IMR-90 (cell line): ENCODE data around the gene VAV1.

Source experiments
- BHLHE40 ChIP-seq: fragments of 150-350 bp; IDR thresholded peaks from 2 replicates; pipeline ENCODE4 v1.6.1; 2016; ENCODE audit warnings: mild to moderate bottlenecking, low read depth, low read length
- CEBPB ChIP-seq: IDR thresholded peaks from 2 replicates; pipeline ENCODE4 v1.6.1; 2012; ENCODE audit warnings: low read depth, low read length, improper control_type of control experiment
- MAFK ChIP-seq: IDR thresholded peaks from 2 replicates; pipeline ENCODE4 v1.6.1; 2012; ENCODE audit warnings: low read depth, low read length, improper control_type of control experiment
- MAZ ChIP-seq: IDR thresholded peaks from 2 replicates; pipeline ENCODE4 v1.6.1; 2012; ENCODE audit warnings: low read depth, mild to moderate bottlenecking, low read length, improper control_type of control experiment, moderate library complexity, borderline replicate concordance
- MXI1 ChIP-seq: IDR thresholded peaks from 2 replicates; pipeline ENCODE4 v1.6.1; 2012; ENCODE audit warnings: low read depth, mild to moderate bottlenecking, low read length, moderate library complexity, borderline replicate concordance
- NFE2L2 ChIP-seq: fragments of 150-350 bp; IDR thresholded peaks from 2 replicates; pipeline ENCODE4 v1.6.1; 2016; ENCODE audit warnings: low read depth, mild to moderate bottlenecking, low read length
- POLR2A ChIP-seq: IDR thresholded peaks from 2 replicates; pipeline ENCODE4 v1.6.1; 2012; ENCODE audit warnings: mild to moderate bottlenecking, low read depth, low read length
- RAD21 ChIP-seq: IDR thresholded peaks from 2 replicates; pipeline ENCODE4 v1.6.1; 2012; ENCODE audit warnings: low read length, improper control_type of control experiment
- RCOR1 ChIP-seq: IDR thresholded peaks from 2 replicates; pipeline ENCODE4 v1.6.1; 2012; ENCODE audit warnings: mild to moderate bottlenecking, low read length, improper control_type of control experiment; ENCODE audit not compliant: insufficient replicate concordance
- RFX5 ChIP-seq: IDR thresholded peaks from 2 replicates; pipeline ENCODE4 v1.8.0; 2012; ENCODE audit warnings: low read depth, mild to moderate bottlenecking, low read length, moderate library complexity
- SMC3 ChIP-seq: fragments of 150-350 bp; IDR thresholded peaks from 2 replicates; pipeline ENCODE4 v1.6.1; 2016; ENCODE audit warnings: low read depth, mild to moderate bottlenecking, antibody characterized with exemption, low read length, moderate library complexity
- TF ChIP-seq, protein P1 (sequence below): fragments of 150-350 bp; IDR thresholded peaks from 2 replicates; pipeline ENCODE4 v1.6.1; 2017; ENCODE audit warnings: mild to moderate bottlenecking, antibody characterized with exemption, low read length, low read depth
- TF ChIP-seq, protein P2 (sequence below): conservative IDR thresholded peaks from 2 replicates; pipeline ENCODE4 v1.5.1; 2012; ENCODE audit warnings: mild to moderate bottlenecking, low read depth, low read length, improper control_type of control experiment
- TF ChIP-seq, protein P3 (sequence below): fragments of 150-350 bp; IDR thresholded peaks from 2 replicates; pipeline ENCODE4 v1.6.1; 2016; ENCODE audit warnings: low read depth, mild to moderate bottlenecking, low read length, moderate library complexity, borderline replicate concordance

DNA sequence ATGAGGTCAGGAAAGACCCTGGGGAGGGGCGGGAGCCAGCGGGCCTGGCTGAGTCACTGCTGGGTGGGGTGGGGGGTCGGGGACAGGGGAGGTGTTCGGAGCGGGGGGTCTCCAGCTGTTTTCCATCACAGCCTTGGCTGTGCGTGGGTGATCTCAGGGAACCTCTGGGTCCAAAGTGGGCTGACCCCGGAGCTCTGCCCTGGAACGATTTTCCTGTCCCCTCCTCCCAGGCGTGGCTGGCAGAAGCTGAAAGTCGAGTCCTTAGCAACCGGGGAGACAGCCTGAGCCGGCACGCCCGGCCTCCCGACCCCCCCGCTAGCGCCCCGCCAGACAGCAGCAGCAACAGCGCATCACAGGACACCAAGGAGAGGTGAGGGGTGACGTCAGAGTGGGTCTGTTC, 22.4 kb upstream of the VAV1 start:
- TF ChIP-seq, protein P1, sequence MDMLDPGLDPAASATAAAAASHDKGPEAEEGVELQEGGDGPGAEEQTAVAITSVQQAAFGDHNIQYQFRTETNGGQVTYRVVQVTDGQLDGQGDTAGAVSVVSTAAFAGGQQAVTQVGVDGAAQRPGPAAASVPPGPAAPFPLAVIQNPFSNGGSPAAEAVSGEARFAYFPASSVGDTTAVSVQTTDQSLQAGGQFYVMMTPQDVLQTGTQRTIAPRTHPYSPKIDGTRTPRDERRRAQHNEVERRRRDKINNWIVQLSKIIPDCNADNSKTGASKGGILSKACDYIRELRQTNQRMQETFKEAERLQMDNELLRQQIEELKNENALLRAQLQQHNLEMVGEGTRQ: no peak
- TF ChIP-seq, protein P2, sequence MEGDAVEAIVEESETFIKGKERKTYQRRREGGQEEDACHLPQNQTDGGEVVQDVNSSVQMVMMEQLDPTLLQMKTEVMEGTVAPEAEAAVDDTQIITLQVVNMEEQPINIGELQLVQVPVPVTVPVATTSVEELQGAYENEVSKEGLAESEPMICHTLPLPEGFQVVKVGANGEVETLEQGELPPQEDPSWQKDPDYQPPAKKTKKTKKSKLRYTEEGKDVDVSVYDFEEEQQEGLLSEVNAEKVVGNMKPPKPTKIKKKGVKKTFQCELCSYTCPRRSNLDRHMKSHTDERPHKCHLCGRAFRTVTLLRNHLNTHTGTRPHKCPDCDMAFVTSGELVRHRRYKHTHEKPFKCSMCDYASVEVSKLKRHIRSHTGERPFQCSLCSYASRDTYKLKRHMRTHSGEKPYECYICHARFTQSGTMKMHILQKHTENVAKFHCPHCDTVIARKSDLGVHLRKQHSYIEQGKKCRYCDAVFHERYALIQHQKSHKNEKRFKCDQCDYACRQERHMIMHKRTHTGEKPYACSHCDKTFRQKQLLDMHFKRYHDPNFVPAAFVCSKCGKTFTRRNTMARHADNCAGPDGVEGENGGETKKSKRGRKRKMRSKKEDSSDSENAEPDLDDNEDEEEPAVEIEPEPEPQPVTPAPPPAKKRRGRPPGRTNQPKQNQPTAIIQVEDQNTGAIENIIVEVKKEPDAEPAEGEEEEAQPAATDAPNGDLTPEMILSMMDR: no peak
- TF ChIP-seq MAFK (no peak), RFX5 (no peak), POLR2A (no peak), RAD21 (no peak), CEBPB (no peak), MXI1 (no peak), SMC3 (no peak), RCOR1 (no peak), MAZ (no peak), NFE2L2 (no peak), BHLHE40 (no peak)
- TF ChIP-seq, protein P3, sequence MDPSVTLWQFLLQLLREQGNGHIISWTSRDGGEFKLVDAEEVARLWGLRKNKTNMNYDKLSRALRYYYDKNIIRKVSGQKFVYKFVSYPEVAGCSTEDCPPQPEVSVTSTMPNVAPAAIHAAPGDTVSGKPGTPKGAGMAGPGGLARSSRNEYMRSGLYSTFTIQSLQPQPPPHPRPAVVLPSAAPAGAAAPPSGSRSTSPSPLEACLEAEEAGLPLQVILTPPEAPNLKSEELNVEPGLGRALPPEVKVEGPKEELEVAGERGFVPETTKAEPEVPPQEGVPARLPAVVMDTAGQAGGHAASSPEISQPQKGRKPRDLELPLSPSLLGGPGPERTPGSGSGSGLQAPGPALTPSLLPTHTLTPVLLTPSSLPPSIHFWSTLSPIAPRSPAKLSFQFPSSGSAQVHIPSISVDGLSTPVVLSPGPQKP: no peak
